Measurements from ENCODE around the gene SHC3. TPM values are rescaled to one million over a fixed set of nuclear protein-coding genes. Genes with fewer than 3 reads are reported as not detected.

SHC3 gene
- total and polyA plus RNA-seq, 2 experiments from 2014 or later = 1.3 to 2.9 TPM

DNA sequence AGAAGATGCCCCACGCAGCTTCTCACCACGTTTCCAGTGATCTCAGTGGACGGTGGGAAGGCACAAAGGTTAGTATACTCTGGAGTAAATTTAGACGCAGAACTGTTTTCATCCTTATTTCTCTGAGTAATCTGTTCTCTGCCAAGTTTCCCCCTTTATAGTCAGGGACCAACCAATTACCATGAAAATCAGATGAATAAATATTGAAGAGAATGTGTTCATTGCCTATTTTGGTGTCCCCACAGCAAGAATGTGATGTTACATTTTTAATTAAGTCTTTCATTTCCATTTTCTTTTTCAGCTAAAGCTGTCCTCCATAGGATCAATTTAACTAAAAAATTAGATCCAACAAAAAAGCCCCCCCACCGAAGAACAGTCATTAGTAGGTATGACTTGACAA is 146.0 kb downstream of the SHC3 start (continued):
- TF ChIP-seq EZH2 (IDR thresholded peaks at IDR 0.05; ENCODE audit: low read depth, unreplicated experiment) (no peak), CREB1 (CRISPR knock-in tag; IDR thresholded peaks at IDR 0.05; ENCODE audit: low read depth) (no peak), ZNF331 (CRISPR knock-in tag; IDR thresholded peaks at IDR 0.05; ENCODE audit: low read depth) (no peak), STAT1 (IDR thresholded peaks at IDR 0.05; ENCODE audit: unreplicated experiment) (no peak)
- TF ChIP-seq, protein P1, sequence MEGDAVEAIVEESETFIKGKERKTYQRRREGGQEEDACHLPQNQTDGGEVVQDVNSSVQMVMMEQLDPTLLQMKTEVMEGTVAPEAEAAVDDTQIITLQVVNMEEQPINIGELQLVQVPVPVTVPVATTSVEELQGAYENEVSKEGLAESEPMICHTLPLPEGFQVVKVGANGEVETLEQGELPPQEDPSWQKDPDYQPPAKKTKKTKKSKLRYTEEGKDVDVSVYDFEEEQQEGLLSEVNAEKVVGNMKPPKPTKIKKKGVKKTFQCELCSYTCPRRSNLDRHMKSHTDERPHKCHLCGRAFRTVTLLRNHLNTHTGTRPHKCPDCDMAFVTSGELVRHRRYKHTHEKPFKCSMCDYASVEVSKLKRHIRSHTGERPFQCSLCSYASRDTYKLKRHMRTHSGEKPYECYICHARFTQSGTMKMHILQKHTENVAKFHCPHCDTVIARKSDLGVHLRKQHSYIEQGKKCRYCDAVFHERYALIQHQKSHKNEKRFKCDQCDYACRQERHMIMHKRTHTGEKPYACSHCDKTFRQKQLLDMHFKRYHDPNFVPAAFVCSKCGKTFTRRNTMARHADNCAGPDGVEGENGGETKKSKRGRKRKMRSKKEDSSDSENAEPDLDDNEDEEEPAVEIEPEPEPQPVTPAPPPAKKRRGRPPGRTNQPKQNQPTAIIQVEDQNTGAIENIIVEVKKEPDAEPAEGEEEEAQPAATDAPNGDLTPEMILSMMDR (conservative IDR thresholded peaks at IDR 0.05; ENCODE audit: low read depth in 2 of 2) = no peak

DNA sequence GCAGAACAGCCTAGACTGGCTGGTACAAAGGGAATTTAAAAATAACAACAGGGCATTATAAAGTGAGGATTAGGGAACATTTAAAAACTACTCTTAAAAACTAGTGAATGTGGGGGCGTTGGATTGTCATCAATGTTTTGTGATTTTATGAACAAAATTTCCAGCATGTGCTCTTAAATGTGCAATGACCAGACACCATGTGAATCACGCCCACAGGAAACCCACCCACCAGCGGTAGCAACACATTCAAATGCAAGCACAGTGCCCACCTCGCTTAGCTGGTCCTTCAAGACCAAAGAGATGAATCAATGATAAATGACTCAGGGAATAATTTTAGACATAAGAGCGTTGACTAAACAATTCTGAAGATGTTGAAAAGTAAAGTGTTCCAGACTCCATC is 146.4 kb downstream of the SHC3 start:
- H3K4me3 ChIP-seq = no peak overlapping the region
- H3K9me3 Mint-ChIP-seq = peaks cover 11% of the 10 kb centered on the region; the same call in 1 of the 3 replicates
- H3K4me1 Mint-ChIP-seq = no peaks in the 10 kb centered on the region
- H3K27me3 ChIP-seq (ENCODE audit: insufficient read depth) = no peaks in the 10 kb centered on the region
- H3K4me2 ChIP-seq = no peak overlapping the region
- no peaks in the 10 kb centered on the region for H3K79me2 ChIP-seq (replicated peaks; ENCODE audit: insufficient read depth)
- H3K27me3 Mint-ChIP-seq (ENCODE audit: insufficient read depth, low read depth, poor library complexity) = peaks cover 2% of the 10 kb centered on the region
- no peak for TF ChIP-seq EZH2 (IDR thresholded peaks at IDR 0.05; ENCODE audit: low read depth, unreplicated experiment)
- peaks cover 4% of the 10 kb centered on the region; the same call in 1 of the 2 replicates for H3K9me2 ChIP-seq (ENCODE audit: insufficient read depth)
- DNase-seq (ENCODE audit: low spot score) (no peak), ATAC-seq (no peak)
- H3F3A ChIP-seq (replicated peaks; ENCODE audit: low read depth) = no peaks in the 10 kb centered on the region
- no peaks in the 10 kb centered on the region for H3K36me3 ChIP-seq (ENCODE audit: insufficient read depth)
- H3K36me3 Mint-ChIP-seq (ENCODE audit: low read depth) = peaks cover 9% of the 10 kb centered on the region
- H3K4me1 ChIP-seq (ENCODE audit: insufficient read depth) = no peaks in the 10 kb centered on the region
- no peak overlapping the region for H2AFZ ChIP-seq
- H3K4me3 Mint-ChIP-seq = no peak overlapping the region
- H3K27ac ChIP-seq (ENCODE audit: low read depth) = no peak overlapping the region
- H4K20me1 ChIP-seq (replicated peaks; ENCODE audit: insufficient read depth) = no peaks in the 10 kb centered on the region
- no peak overlapping the region for H3K27ac Mint-ChIP-seq

DNA sequence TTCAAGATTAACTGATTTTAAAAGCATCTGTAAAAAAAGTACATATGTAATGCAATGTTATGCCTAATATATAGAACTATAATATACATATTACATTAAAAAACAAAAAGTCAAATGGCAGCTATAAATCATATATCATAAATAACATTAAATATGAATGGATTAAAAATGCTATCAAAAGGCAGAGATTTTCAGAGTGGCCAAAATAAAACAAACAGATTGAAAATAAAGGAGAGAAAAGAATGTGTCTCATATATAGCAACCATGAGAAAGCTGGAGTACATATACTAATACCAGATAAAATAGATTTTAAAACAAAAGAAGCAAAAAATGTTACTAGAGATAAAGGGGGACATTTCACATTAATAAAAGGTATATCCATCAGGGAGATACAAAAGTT is 148.8 kb downstream of the SHC3 start:
- Histone ChIP-seq H3K27ac (ENCODE audit: low read depth) (no peak overlapping the region), H4K20me1 (replicated peaks; ENCODE audit: insufficient read depth) (no peaks in the 10 kb centered on the region), H3K4me2 (no peak overlapping the region), H2AFZ (no peak overlapping the region), H3F3A (replicated peaks; ENCODE audit: low read depth) (no peaks in the 10 kb centered on the region), H3K4me3 (no peak overlapping the region), H3K79me2 (replicated peaks; ENCODE audit: insufficient read depth) (no peaks in the 10 kb centered on the region), H3K4me1 (ENCODE audit: insufficient read depth) (no peaks in the 10 kb centered on the region), H3K9me2 (ENCODE audit: insufficient read depth) (peaks cover 4% of the 10 kb centered on the region; the same call in 1 of the 2 replicates), H3K27me3 (ENCODE audit: insufficient read depth) (no peaks in the 10 kb centered on the region), H3K36me3 (ENCODE audit: insufficient read depth) (no peaks in the 10 kb centered on the region)
- Mint-ChIP-seq H3K4me1 (no peaks in the 10 kb centered on the region), H3K9me3 (peaks cover 15% of the 10 kb centered on the region; the same call in 2 of the 3 replicates), H3K27ac (no peak overlapping the region), H3K36me3 (ENCODE audit: low read depth) (peaks cover 13% of the 10 kb centered on the region), H3K27me3 (ENCODE audit: insufficient read depth, low read depth, poor library complexity) (no peaks in the 10 kb centered on the region), H3K4me3 (no peak overlapping the region)
- ATAC-seq (no peak), DNase-seq (ENCODE audit: low spot score) (no peak)
- TF ChIP-seq NANOG (IDR thresholded peaks at IDR 0.05; ENCODE audit: borderline replicate concordance) (no peak), EZH2 (IDR thresholded peaks at IDR 0.05; ENCODE audit: low read depth, unreplicated experiment) (no peak), STAT1 (IDR thresholded peaks at IDR 0.05; ENCODE audit: unreplicated experiment) (no peak), EZH2phosphoT487 (IDR thresholded peaks at IDR 0.05; ENCODE audit: unreplicated experiment) (no peak), JUNB (IDR thresholded peaks at IDR 0.05; ENCODE audit: unreplicated experiment) (no peak), CREB1 (CRISPR knock-in tag; IDR thresholded peaks at IDR 0.05; ENCODE audit: low read depth) (no peak), ZNF114 (CRISPR knock-in tag; IDR thresholded peaks at IDR 0.05) (no peak)
- TF ChIP-seq, protein P2, sequence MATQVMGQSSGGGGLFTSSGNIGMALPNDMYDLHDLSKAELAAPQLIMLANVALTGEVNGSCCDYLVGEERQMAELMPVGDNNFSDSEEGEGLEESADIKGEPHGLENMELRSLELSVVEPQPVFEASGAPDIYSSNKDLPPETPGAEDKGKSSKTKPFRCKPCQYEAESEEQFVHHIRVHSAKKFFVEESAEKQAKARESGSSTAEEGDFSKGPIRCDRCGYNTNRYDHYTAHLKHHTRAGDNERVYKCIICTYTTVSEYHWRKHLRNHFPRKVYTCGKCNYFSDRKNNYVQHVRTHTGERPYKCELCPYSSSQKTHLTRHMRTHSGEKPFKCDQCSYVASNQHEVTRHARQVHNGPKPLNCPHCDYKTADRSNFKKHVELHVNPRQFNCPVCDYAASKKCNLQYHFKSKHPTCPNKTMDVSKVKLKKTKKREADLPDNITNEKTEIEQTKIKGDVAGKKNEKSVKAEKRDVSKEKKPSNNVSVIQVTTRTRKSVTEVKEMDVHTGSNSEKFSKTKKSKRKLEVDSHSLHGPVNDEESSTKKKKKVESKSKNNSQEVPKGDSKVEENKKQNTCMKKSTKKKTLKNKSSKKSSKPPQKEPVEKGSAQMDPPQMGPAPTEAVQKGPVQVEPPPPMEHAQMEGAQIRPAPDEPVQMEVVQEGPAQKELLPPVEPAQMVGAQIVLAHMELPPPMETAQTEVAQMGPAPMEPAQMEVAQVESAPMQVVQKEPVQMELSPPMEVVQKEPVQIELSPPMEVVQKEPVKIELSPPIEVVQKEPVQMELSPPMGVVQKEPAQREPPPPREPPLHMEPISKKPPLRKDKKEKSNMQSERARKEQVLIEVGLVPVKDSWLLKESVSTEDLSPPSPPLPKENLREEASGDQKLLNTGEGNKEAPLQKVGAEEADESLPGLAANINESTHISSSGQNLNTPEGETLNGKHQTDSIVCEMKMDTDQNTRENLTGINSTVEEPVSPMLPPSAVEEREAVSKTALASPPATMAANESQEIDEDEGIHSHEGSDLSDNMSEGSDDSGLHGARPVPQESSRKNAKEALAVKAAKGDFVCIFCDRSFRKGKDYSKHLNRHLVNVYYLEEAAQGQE (IDR thresholded peaks at IDR 0.05; ENCODE audit: unreplicated experiment) = no peak
- TF ChIP-seq, protein P1 (conservative IDR thresholded peaks at IDR 0.05; ENCODE audit: low read depth in 2 of 2) = no peak
- TF ChIP-seq, protein P3, sequence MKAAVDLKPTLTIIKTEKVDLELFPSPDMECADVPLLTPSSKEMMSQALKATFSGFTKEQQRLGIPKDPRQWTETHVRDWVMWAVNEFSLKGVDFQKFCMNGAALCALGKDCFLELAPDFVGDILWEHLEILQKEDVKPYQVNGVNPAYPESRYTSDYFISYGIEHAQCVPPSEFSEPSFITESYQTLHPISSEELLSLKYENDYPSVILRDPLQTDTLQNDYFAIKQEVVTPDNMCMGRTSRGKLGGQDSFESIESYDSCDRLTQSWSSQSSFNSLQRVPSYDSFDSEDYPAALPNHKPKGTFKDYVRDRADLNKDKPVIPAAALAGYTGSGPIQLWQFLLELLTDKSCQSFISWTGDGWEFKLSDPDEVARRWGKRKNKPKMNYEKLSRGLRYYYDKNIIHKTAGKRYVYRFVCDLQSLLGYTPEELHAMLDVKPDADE (IDR thresholded peaks at IDR 0.05) = no peak

Measured in GM23338 (cell line).